Neural crest cell (in vitro differentiated cells): Measurements from ENCODE around the gene LSAMP. TPM values are rescaled to one million over a fixed set of nuclear protein-coding genes. Genes with fewer than 3 reads are reported as not detected.

Experiments used
- DNase-seq: peaks from one replicate; pipeline ENCODE4 v3.0.0; 2021; ENCODE audit warnings: low read depth, mixed read lengths, low spot score
- H3K27ac Mint-ChIP-seq: one replicate; pipeline ENCODE4 v1.8.0; 2021; ENCODE audit warnings: mild to moderate bottlenecking, mixed read lengths; ENCODE audit not compliant: unreplicated experiment
- H3K27me3 Mint-ChIP-seq: 2 replicates; pipeline ENCODE4 v1.8.0; 2021; ENCODE audit warnings: low read depth, mild to moderate bottlenecking, mixed read lengths
- H3K36me3 Mint-ChIP-seq: 2 replicates; pipeline ENCODE4 v1.8.0; 2021; ENCODE audit warnings: low read depth, mild to moderate bottlenecking, mixed read lengths
- H3K4me1 Mint-ChIP-seq: 2 replicates; pipeline ENCODE4 v1.8.0; 2021; ENCODE audit warnings: mixed read lengths
- H3K4me3 Mint-ChIP-seq: one replicate; pipeline ENCODE4 v1.8.0; 2021; ENCODE audit warnings: mild to moderate bottlenecking, mixed read lengths
- H3K9me3 Mint-ChIP-seq: 2 replicates; pipeline ENCODE4 v1.8.0; 2021; ENCODE audit warnings: mixed read lengths
- total RNA-seq: library from RNA; stranded (reverse); gene quantifications from 2 replicates; pipeline ENCODE4 v1.2.1, GENCODE V29; 2021
- TF ChIP-seq, protein P1 (sequence below): fragments of 200-600 bp; sonication (generic); conservative IDR thresholded peaks from 2 replicates; pipeline ENCODE4 v1.5.0; 2021; ENCODE audit warnings: antibody characterized with exemption, mild to moderate bottlenecking

LSAMP gene
- total RNA-seq, 1 donor from 2014 or later, result 36.7 TPM

DNA sequence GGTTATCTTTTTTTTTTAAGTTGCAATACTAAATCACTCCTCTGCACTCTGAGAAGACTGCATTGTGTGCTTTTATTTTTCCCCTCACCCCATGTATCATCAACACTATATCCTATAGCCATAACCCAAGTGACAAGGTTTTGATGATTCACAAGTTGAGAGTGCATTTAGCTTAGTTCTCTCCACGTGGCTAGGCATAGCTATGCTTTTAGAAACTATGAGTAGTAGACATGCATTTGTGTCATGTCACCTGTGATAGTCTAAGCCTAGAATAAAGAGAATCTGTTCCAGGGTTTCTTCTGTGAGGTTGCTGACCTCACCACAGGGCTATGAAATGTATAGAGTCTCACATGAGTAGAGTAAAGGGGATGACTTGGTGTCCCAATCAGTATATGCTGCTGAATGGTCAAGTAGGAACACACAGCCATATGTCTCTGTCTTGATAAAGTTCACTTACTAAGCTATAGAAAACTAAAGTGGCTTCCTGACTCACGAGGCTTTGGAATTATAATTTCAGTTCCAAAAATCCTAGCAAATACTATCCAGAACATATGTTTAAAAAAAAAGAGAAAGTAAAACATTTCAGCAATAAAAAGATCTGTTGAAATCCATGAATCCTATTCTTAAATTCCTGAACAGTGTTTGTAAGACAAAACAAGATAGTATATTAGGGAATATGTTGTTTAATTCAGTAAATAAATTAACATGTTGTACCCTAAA lies 206.3 kb downstream of the LSAMP start:
- H3K27me3 Mint-ChIP-seq, result no peaks in the 10 kb centered on the region
- peaks cover 8% of the 10 kb centered on the region for H3K4me1 Mint-ChIP-seq
- TF ChIP-seq, protein P1, sequence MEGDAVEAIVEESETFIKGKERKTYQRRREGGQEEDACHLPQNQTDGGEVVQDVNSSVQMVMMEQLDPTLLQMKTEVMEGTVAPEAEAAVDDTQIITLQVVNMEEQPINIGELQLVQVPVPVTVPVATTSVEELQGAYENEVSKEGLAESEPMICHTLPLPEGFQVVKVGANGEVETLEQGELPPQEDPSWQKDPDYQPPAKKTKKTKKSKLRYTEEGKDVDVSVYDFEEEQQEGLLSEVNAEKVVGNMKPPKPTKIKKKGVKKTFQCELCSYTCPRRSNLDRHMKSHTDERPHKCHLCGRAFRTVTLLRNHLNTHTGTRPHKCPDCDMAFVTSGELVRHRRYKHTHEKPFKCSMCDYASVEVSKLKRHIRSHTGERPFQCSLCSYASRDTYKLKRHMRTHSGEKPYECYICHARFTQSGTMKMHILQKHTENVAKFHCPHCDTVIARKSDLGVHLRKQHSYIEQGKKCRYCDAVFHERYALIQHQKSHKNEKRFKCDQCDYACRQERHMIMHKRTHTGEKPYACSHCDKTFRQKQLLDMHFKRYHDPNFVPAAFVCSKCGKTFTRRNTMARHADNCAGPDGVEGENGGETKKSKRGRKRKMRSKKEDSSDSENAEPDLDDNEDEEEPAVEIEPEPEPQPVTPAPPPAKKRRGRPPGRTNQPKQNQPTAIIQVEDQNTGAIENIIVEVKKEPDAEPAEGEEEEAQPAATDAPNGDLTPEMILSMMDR, result no peak
- no peaks in the 10 kb centered on the region for H3K36me3 Mint-ChIP-seq
- DNase-seq, result no peak
- peaks cover 4% of the 10 kb centered on the region for H3K9me3 Mint-ChIP-seq
- no peak overlapping the region for H3K4me3 Mint-ChIP-seq
- H3K27ac Mint-ChIP-seq, result no peak overlapping the region

DNA sequence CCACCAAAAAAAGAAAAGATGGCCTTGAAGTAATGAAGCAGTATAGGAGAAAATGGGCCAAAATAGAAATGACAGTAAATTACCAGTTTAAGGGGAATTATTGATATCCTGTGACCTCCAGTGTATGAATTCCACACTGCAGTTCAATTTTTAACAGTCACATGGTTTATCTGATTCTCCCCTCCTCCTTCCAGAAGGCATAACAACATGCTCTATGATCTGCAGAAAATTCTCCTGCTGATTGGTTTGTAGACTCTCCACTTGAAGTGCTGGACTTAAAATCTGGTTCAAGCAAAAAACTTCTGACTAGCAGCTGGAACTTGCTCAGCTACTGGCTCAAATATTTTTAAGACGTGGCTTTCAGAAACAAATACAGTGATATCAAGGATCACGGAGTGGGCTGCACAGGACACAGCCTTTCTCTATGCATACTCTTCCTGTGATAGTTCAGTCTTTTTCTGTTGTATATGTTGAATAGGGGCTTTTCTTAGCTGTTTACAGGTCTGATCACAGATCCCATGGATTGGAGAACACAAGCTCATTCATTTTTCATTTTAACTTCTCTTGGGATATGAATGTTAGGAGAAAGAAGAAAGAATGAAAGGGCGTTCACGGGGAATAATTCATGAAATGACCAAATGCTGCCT lies 211.5 kb downstream of the LSAMP start:
- DNase-seq, result no peak
- TF ChIP-seq, protein P1, result no peak
- no peaks in the 10 kb centered on the region for H3K9me3 Mint-ChIP-seq
- H3K27ac Mint-ChIP-seq, result no peak overlapping the region
- no peaks in the 10 kb centered on the region for H3K36me3 Mint-ChIP-seq
- peak overlapping the region; percentile 31 for H3K4me3 Mint-ChIP-seq
- H3K27me3 Mint-ChIP-seq, result no peaks in the 10 kb centered on the region
- peaks cover 36% of the 10 kb centered on the region for H3K4me1 Mint-ChIP-seq

DNA sequence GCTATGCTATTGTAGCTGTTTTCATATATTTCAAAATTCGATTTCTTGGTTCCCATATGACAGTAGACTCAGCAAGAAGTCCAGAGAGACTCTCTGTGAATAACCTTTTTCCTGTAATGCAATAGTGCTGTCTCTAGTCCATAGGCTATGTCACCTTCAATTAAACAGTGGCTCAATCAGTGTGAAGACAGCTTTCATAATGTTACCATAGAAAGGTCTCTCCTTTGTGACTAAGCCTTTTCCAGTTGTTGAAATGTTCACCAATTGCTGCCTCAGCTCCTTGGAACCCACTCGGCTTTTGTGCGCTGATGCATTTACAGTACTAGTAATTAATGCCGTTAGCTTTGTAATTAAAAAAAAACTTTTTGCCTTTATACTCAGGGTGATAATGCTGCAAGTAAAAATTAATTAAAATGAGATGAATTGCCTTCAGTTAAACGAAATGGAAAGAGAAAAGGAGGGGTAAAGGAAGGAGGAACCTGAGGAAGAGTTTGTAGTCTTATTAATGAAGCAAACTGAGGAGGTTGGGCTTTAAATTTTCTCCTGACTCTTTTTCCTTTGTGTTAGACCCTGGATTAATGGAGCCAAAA lies 214.8 kb downstream of the LSAMP start:
- TF ChIP-seq, protein P1, result no peak
- H3K9me3 Mint-ChIP-seq, result no peaks in the 10 kb centered on the region
- no peak overlapping the region for H3K4me3 Mint-ChIP-seq
- H3K4me1 Mint-ChIP-seq, result peaks cover 36% of the 10 kb centered on the region
- H3K27me3 Mint-ChIP-seq, result no peaks in the 10 kb centered on the region
- no peak for DNase-seq
- no peaks in the 10 kb centered on the region for H3K36me3 Mint-ChIP-seq
- H3K27ac Mint-ChIP-seq, result no peak overlapping the region

DNA sequence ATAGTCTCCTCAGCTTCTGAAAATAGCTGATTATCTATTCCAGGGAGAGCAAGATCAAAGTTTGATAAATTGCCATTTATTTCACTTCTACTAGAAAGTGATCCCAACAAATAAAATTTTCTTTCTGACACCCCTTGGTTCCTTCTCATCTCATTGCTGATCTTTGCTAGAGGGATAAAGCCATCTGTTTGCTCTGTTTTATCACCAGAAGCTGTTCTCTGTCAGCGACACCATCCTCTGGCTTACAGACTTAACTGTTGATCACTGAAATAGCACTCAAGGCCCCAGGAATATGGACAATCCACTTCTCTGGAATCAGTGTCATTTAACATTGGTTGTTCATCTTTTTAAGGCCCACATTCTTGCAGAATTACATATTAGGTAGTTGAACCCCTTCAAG lies 219.0 kb downstream of the LSAMP start:
- peaks cover 18% of the 10 kb centered on the region for H3K4me1 Mint-ChIP-seq
- TF ChIP-seq, protein P1, result no peak
- no peaks in the 10 kb centered on the region for H3K27me3 Mint-ChIP-seq
- H3K36me3 Mint-ChIP-seq, result no peaks in the 10 kb centered on the region
- H3K27ac Mint-ChIP-seq, result no peak overlapping the region
- no peak for DNase-seq
- H3K4me3 Mint-ChIP-seq, result no peak overlapping the region
- H3K9me3 Mint-ChIP-seq, result no peaks in the 10 kb centered on the region

DNA sequence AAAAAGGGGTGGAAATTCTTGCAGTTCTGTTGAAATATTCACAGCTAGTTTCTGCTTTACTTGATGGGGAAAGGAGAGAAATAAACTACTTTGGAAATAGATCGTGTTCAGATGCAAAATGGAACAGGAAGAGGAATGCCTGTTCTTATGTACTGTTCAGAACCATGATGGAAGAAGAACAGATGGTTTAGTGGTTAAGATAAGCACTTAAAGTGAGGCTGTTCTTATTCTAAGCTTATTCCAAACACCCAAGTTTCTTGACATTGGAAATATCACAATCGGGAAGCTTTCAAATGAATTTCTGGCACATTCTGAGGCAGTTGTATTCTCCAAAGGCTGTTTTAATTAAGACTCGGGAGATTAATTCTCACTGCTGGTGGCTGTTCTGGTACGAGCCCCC lies 228.5 kb downstream of the LSAMP start:
- Mint-ChIP-seq H3K36me3 (peaks cover 7% of the 10 kb centered on the region), H3K4me1 (peaks cover 4% of the 10 kb centered on the region), H3K27me3 (no peaks in the 10 kb centered on the region), H3K27ac (no peak overlapping the region), H3K9me3 (peaks cover 4% of the 10 kb centered on the region), H3K4me3 (no peak overlapping the region)
- TF ChIP-seq, protein P1, result no peak
- no peak for DNase-seq
